ENCODE results near the gene KCNQ1. TPM values are rescaled to one million over a fixed set of nuclear protein-coding genes. Genes with fewer than 3 reads are reported as not detected.
"Not testable (repeated sequence)": the region's sequence is repeated elsewhere in the genome, so short reads cannot be mapped to it uniquely, and the experiment has no call there.

Gene KCNQ1
- total RNA-seq, 1 donor from 2014 or later: 1.6 TPM

DNA sequence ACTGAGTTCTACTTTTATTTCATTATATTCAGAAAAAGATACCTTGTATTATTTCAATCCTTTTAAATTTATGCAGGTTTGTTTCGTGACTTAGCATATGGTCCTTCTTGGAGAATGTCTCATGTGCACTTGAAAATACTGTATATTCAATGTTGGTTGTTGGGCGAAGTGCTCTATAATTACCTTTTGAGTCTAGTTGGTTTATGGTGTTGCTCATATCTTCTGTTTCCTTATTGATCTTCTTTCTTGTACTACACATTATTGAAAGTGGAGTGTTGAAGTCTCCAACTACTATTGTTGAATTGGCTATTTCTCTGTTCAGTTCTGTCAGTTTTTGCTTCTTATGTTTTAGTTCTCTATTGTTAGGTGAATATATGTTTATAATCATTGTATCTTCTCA, 164.5 kb downstream of the KCNQ1 start:
- Histone ChIP-seq H3K36me3 (ENCODE audit: control insufficient read depth, insufficient read depth, low read length) (no peaks in the 10 kb centered on the region), H3K4me3 (ENCODE audit: low read depth, low read length) (no peak overlapping the region), H3K27me3 (ENCODE audit: control insufficient read depth, insufficient read depth, low read length) (peaks cover 3% of the 10 kb centered on the region)
- FAIRE-seq (no peak), DNase-seq (ENCODE audit: low read depth) (no peak)
- TF ChIP-seq, protein P1, sequence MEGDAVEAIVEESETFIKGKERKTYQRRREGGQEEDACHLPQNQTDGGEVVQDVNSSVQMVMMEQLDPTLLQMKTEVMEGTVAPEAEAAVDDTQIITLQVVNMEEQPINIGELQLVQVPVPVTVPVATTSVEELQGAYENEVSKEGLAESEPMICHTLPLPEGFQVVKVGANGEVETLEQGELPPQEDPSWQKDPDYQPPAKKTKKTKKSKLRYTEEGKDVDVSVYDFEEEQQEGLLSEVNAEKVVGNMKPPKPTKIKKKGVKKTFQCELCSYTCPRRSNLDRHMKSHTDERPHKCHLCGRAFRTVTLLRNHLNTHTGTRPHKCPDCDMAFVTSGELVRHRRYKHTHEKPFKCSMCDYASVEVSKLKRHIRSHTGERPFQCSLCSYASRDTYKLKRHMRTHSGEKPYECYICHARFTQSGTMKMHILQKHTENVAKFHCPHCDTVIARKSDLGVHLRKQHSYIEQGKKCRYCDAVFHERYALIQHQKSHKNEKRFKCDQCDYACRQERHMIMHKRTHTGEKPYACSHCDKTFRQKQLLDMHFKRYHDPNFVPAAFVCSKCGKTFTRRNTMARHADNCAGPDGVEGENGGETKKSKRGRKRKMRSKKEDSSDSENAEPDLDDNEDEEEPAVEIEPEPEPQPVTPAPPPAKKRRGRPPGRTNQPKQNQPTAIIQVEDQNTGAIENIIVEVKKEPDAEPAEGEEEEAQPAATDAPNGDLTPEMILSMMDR (IDR thresholded peaks at IDR 0.05; ENCODE audit: insufficient read depth, low read length, severe bottlenecking): no peak

DNA sequence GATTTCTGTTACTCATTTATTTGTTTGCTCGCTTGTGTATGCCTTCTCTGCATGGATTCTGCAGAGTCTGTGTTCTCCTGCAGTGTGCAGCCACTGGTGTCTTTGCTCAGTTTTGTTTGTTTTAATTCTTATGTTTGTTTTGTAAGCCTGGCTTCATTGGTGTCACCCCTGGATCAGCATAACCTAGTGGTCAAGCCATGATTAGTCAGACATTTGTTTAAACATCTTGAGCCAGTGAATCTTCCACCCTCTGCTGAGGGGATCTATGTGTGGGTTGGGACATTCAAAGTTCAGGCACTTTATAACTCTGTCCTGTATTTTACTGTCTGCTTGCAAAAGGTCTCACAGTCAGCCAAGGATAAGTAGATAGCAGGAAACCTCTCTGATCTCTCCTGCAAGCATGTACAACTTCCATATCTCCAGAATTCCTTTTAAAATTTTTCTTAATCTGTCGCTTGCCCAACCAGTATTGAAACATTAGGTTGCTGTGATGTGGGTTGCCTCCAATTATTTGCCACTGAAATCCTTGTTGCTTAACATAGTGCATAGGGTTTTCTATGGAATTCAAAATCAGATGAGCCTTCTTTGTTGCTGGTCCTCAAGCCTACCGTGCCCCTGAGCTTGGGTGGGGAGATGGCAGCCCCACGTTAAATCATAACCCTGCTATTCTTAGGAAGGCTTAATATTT, 168.2 kb downstream of the KCNQ1 start:
- no peak for FAIRE-seq
- peaks cover 3% of the 10 kb centered on the region for H3K27me3 ChIP-seq (ENCODE audit: control insufficient read depth, insufficient read depth, low read length)
- no peak overlapping the region for H3K4me3 ChIP-seq (ENCODE audit: low read depth, low read length)

DNA sequence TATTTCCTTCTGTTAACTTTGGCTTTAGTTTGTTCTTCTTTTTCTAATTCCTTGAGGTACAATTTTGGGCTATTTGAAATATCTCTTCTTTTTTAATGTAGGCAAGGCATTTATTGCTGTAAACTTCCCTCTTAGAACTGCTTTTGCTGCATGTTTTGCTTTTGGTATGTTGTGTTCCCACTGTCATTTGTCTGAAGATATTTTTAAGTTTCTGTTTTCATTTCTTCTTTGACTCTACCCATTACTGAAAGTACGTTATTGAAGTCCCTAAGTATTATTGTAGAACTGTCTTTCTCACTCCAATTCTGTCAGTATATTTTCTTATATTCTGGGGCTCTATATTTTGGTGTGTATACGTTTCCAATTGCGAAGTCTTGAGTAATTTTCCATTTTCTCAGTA, 177.1 kb downstream of the KCNQ1 start:
- no peak overlapping the region for H3K4me3 ChIP-seq (ENCODE audit: low read depth, low read length)
- TF ChIP-seq, protein P1 (IDR thresholded peaks at IDR 0.05; ENCODE audit: insufficient read depth, low read length, severe bottlenecking): no peak
- H3K36me3 ChIP-seq (ENCODE audit: control insufficient read depth, insufficient read depth, low read length): no peaks in the 10 kb centered on the region
- H3K27me3 ChIP-seq (ENCODE audit: control insufficient read depth, insufficient read depth, low read length): peaks cover 2% of the 10 kb centered on the region
- no peak for DNase-seq (ENCODE audit: low read depth)
- FAIRE-seq: no peak

More for the DNA sequence above, 168.2 kb downstream of the KCNQ1 start:
- no peaks in the 10 kb centered on the region for H3K36me3 ChIP-seq (ENCODE audit: control insufficient read depth, insufficient read depth, low read length)
- DNase-seq (ENCODE audit: low read depth): no peak
- TF ChIP-seq, protein P1 (IDR thresholded peaks at IDR 0.05; ENCODE audit: insufficient read depth, low read length, severe bottlenecking): no peak

DNA sequence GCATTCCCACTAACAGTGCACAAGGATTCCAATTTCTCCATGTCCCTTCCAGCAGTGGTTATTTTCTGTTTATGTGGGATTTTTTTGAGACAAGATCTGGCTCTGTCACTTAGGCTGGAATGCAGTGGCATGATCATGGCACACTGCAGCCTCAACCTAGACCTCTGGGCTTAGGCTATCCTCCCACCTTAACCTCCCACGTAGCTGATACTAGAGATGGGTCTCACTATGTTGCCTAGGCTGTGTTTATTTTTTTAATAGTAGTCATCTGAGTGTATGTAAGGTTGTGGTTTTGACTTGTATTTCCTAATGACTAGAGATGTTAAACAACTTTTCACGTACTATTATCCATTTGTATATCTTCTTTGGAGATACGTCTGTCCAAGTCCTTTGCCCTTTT, 180.4 kb downstream of the KCNQ1 start:
- FAIRE-seq: no peak
- H3K4me3 ChIP-seq (ENCODE audit: low read depth, low read length): no peak overlapping the region

DNA sequence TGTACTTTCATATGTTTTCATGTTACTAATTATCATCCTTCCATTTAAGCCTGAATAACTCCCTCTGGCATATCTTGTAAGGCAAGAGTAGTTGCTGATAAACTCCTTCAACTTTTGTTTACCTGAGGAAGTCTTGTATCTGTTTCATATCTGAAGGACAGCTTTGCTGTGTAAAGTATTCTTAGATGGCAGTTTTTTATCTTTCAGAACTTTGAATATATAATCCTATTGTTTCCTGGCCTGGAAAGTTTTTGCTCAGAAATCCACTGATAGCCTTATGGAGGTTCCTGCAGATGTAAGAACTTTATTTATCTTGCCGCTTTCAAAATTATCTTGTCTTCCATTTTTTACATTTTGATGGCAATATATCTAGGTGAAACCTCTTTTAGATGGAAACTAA, 185.9 kb downstream of the KCNQ1 start:
- TF ChIP-seq, protein P1 (IDR thresholded peaks at IDR 0.05; ENCODE audit: insufficient read depth, low read length, severe bottlenecking): no peak

More for the DNA sequence above, 180.4 kb downstream of the KCNQ1 start:
- peaks cover 2% of the 10 kb centered on the region for H3K27me3 ChIP-seq (ENCODE audit: control insufficient read depth, insufficient read depth, low read length)
- no peak for DNase-seq (ENCODE audit: low read depth)
- TF ChIP-seq, protein P1 (IDR thresholded peaks at IDR 0.05; ENCODE audit: insufficient read depth, low read length, severe bottlenecking): no peak
- no peaks in the 10 kb centered on the region for H3K36me3 ChIP-seq (ENCODE audit: control insufficient read depth, insufficient read depth, low read length)

DNA sequence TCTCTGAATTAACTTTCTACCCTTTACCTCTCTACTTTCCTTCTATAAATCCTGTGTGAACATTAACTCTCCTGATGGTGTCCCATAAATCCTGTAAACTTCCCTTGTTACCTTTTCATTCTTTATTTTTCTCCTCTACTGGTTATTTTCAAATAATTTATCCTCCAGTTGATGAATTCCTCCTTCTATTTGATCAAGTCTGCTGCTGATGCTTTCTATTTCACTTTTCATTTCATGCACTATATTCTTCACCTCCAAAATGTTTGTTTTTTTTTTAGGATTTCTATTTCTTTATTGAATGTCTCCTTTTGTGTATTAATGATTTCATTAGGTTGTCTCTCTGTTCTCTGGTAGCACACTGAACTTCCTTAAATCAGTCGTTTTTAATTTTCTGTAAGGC, 186.4 kb downstream of the KCNQ1 start:
- Histone ChIP-seq H3K36me3 (ENCODE audit: control insufficient read depth, insufficient read depth, low read length) (no peaks in the 10 kb centered on the region), H3K27me3 (ENCODE audit: control insufficient read depth, insufficient read depth, low read length) (no peaks in the 10 kb centered on the region), H3K4me3 (ENCODE audit: low read depth, low read length) (no peak overlapping the region)
- FAIRE-seq (no peak), DNase-seq (ENCODE audit: low read depth) (no peak)
- TF ChIP-seq, protein P1 (IDR thresholded peaks at IDR 0.05; ENCODE audit: insufficient read depth, low read length, severe bottlenecking): no peak

More for the DNA sequence above, 185.9 kb downstream of the KCNQ1 start:
- H3K36me3 ChIP-seq (ENCODE audit: control insufficient read depth, insufficient read depth, low read length): no peaks in the 10 kb centered on the region
- no peak for DNase-seq (ENCODE audit: low read depth)
- H3K4me3 ChIP-seq (ENCODE audit: low read depth, low read length): no peak overlapping the region
- no peak for FAIRE-seq
- H3K27me3 ChIP-seq (ENCODE audit: control insufficient read depth, insufficient read depth, low read length): no peaks in the 10 kb centered on the region

DNA sequence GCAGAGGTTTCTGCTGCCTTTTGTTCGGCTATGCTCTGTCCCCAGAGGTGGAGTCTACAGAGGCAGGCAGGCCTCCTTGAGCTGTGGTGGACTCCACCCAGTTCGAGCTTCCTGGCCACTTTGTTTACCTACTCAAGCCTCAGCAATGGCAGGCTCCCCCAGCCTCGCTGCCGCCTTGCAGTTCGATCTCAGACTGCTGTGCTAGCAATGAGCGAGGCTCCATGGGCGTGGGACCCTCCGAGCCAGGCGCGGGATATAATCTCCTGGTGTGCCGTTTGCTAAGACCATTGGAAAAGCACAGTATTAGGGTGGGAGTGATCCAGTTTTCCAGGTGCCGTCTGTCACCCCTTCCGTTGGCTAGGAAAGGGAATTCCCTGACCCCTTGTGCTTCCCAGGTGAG, 195.0 kb downstream of the KCNQ1 start:
- FAIRE-seq: not testable (repeated sequence)

More for the DNA sequence above, 195.0 kb downstream of the KCNQ1 start:
- not testable (repeated sequence) for DNase-seq (ENCODE audit: low read depth); H3K27me3 ChIP-seq (ENCODE audit: control insufficient read depth, insufficient read depth, low read length); H3K36me3 ChIP-seq (ENCODE audit: control insufficient read depth, insufficient read depth, low read length); H3K4me3 ChIP-seq (ENCODE audit: low read depth, low read length)

All from bronchial epithelial cell (primary cell).